Activated CD8-positive, alpha-beta memory T cell treated with anti-CD3 and anti-CD28 coated beads, Interleukin-2, amount 50 U/mL, for 1 hour (primary cell): ENCODE results near the gene ZMIZ1.
"Not testable (repeated sequence)": the region's sequence is repeated elsewhere in the genome, so short reads cannot be mapped to it uniquely, and the experiment has no call there.

Experiments used
- DNase-seq: peaks from one replicate; pipeline ENCODE4 v3.0.0-alpha.2; 2020; ENCODE audit errors: extremely low read depth

ZMIZ1 gene

GRCh38 chr10:79029478-79030390, 39.0 kb upstream of the ZMIZ1 start:
- no peak for DNase-seq

GRCh38 chr10:79030705-79031104, 38.1 kb upstream of the ZMIZ1 start:
- DNase-seq, result no peak

- no peak for DNase-seq
Measured at GRCh38 chr10:79031723-79032122, 37.0 kb upstream of the ZMIZ1 start.

- no peak for DNase-seq
Measured at GRCh38 chr10:79034271-79034876, 34.4 kb upstream of the ZMIZ1 start.

GRCh38 chr10:79036416-79036815, 32.4 kb upstream of the ZMIZ1 start:
- not testable (repeated sequence) for DNase-seq

GRCh38 chr10:79038104-79038840, 30.5 kb upstream of the ZMIZ1 start:
- DNase-seq, result no peak

- DNase-seq, result no peak
Measured at GRCh38 chr10:79038841-79039201, 29.9 kb upstream of the ZMIZ1 start.

GRCh38 chr10:79042639-79043411, 25.9 kb upstream of the ZMIZ1 start:
- no peak for DNase-seq

GRCh38 chr10:79044036-79044632, 24.6 kb upstream of the ZMIZ1 start:
- DNase-seq, result no peak

- DNase-seq, result no peak
Measured at GRCh38 chr10:79044846-79045245, 23.9 kb upstream of the ZMIZ1 start.

GRCh38 chr10:79045566-79046175, 23.1 kb upstream of the ZMIZ1 start:
- no peak for DNase-seq

GRCh38 chr10:79046326-79046725, 22.4 kb upstream of the ZMIZ1 start:
- no peak for DNase-seq

GRCh38 chr10:79046741-79047583, 21.8 kb upstream of the ZMIZ1 start:
- no peak for DNase-seq

GRCh38 chr10:79047584-79047874, 21.2 kb upstream of the ZMIZ1 start:
- DNase-seq, result no peak

GRCh38 chr10:79047875-79048638, 20.7 kb upstream of the ZMIZ1 start:
- no peak for DNase-seq

GRCh38 chr10:79048639-79049550, 19.9 kb upstream of the ZMIZ1 start:
- DNase-seq, result no peak

- DNase-seq, result no peak
Measured at GRCh38 chr10:79049931-79050895, 18.6 kb upstream of the ZMIZ1 start.
